ENCODE measurements around the gene KRT6A.

KRT6A gene

DNA sequence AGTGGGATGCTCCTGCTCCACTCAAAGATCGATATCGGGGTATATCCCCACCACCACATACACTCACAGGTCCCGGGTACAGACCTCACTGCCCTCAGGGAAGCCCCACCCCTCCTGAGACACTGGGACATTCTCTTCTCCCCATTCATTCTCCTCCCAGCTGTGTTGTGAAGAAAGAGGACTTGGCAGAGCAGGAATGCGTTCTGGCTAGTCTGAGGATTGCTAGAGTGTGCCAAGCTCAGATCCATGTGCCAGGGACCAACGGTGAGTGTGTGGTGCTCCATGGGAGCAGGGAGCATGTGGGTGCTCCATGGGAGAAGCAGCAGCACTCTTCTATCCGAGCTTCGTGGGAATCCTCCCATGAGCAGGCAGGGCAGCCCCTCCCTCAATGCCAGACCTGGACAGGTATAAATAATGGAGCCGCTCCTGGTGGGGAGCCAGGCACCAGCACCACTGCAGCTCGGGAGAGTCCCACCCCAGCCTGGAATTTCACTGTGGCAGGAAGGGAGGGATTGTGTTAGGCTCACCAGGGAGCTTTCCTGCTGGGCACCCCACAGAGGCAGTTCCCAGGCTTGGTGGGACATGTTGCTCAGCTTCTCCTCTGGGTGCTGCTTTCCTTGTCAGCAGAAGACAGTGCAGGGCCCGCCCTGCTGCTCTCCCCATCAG lies 29.4 kb upstream of the KRT6A start:
- no peak overlapping the region for H3K9ac ChIP-seq (ENCODE audit: low read length)
- H3K27me3 ChIP-seq (ENCODE audit: control insufficient read depth, insufficient read depth, low read length) = peaks cover 14% of the 10 kb centered on the region
- peaks cover 19% of the 10 kb centered on the region for H3K4me1 ChIP-seq (ENCODE audit: control insufficient read depth, insufficient read depth, low read length)
- no peaks in the 10 kb centered on the region for H3K36me3 ChIP-seq (ENCODE audit: control insufficient read depth, insufficient read depth, low read length)
- no peaks in the 10 kb centered on the region for H3K9me3 ChIP-seq (ENCODE audit: control insufficient read depth, low read length)
- no peak overlapping the region for H3K4me3 ChIP-seq (ENCODE audit: low read length)

- Histone ChIP-seq H3K36me3 (ENCODE audit: control insufficient read depth, insufficient read depth, low read length) (no peaks in the 10 kb centered on the region), H3K27me3 (ENCODE audit: control insufficient read depth, insufficient read depth, low read length) (peaks cover 14% of the 10 kb centered on the region), H3K9ac (ENCODE audit: low read length) (no peak overlapping the region), H3K4me3 (ENCODE audit: low read length) (no peak overlapping the region), H3K9me3 (ENCODE audit: control insufficient read depth, low read length) (no peaks in the 10 kb centered on the region), H3K4me1 (ENCODE audit: control insufficient read depth, insufficient read depth, low read length) (peaks cover 19% of the 10 kb centered on the region)
Observed at GRCh38 chr12:52521568-52522266, 28.7 kb upstream of the KRT6A start.

GRCh38 chr12:52521175-52521567 lies 28.1 kb upstream of the KRT6A start:
- H3K9ac ChIP-seq (ENCODE audit: low read length) = no peak overlapping the region
- no peaks in the 10 kb centered on the region for H3K36me3 ChIP-seq (ENCODE audit: control insufficient read depth, insufficient read depth, low read length)
- peaks cover 19% of the 10 kb centered on the region for H3K4me1 ChIP-seq (ENCODE audit: control insufficient read depth, insufficient read depth, low read length)
- H3K4me3 ChIP-seq (ENCODE audit: low read length) = no peak overlapping the region
- no peaks in the 10 kb centered on the region for H3K9me3 ChIP-seq (ENCODE audit: control insufficient read depth, low read length)
- H3K27me3 ChIP-seq (ENCODE audit: control insufficient read depth, insufficient read depth, low read length) = peaks cover 14% of the 10 kb centered on the region

- Histone ChIP-seq H3K4me3 (ENCODE audit: low read length) (no peak within 1 kb of the TSS), H3K27me3 (ENCODE audit: control insufficient read depth, insufficient read depth, low read length) (peaks cover 17% of the 10 kb centered on the region), H3K4me1 (ENCODE audit: control insufficient read depth, insufficient read depth, low read length) (peaks cover 19% of the 10 kb centered on the region), H3K9me3 (ENCODE audit: control insufficient read depth, low read length) (no peaks in the 10 kb centered on the region), H3K9ac (ENCODE audit: low read length) (no peak within 1 kb of the TSS), H3K36me3 (ENCODE audit: control insufficient read depth, insufficient read depth, low read length) (no peaks in the 10 kb centered on the region)
Observed at GRCh38 chr12:52519826-52520662, 27.0 kb upstream of the KRT6A start, which contains the start of gene KRT5. Gene KRT5, minus strand, starts transcription at chr12:52520394. Its CDS starts 98 bp downstream, at chr12:52520296.

DNA sequence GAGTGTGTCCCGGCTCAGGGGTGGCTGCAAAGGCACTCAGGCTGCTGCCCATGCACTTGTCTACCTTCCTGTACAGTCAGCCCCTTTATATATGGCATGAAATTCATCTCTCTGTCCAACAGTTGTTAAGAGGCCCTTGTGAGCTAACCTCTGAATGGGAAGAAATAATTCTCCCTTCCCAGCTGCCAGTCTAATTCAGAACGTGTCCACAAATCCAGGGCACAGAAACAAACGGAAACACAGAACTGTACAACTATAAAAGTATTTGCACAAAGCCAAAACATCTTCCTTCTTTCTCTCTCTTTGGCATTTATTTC lies 26.3 kb upstream of the KRT6A start:
- no peaks in the 10 kb centered on the region for H3K36me3 ChIP-seq (ENCODE audit: control insufficient read depth, insufficient read depth, low read length)
- peaks cover 19% of the 10 kb centered on the region for H3K4me1 ChIP-seq (ENCODE audit: control insufficient read depth, insufficient read depth, low read length)
- H3K4me3 ChIP-seq (ENCODE audit: low read length) = no peak overlapping the region
- no peak overlapping the region for H3K9ac ChIP-seq (ENCODE audit: low read length)
- H3K9me3 ChIP-seq (ENCODE audit: control insufficient read depth, low read length) = no peaks in the 10 kb centered on the region
- H3K27me3 ChIP-seq (ENCODE audit: control insufficient read depth, insufficient read depth, low read length) = peaks cover 17% of the 10 kb centered on the region

- Histone ChIP-seq H3K4me1 (ENCODE audit: control insufficient read depth, insufficient read depth, low read length) (peaks cover 19% of the 10 kb centered on the region), H3K4me3 (ENCODE audit: low read length) (no peak overlapping the region), H3K9me3 (ENCODE audit: control insufficient read depth, low read length) (no peaks in the 10 kb centered on the region), H3K27me3 (ENCODE audit: control insufficient read depth, insufficient read depth, low read length) (peaks cover 17% of the 10 kb centered on the region), H3K9ac (ENCODE audit: low read length) (no peak overlapping the region), H3K36me3 (ENCODE audit: control insufficient read depth, insufficient read depth, low read length) (no peaks in the 10 kb centered on the region)
Observed at GRCh38 chr12:52518574-52519386, 25.7 kb upstream of the KRT6A start.

- H3K36me3 ChIP-seq (ENCODE audit: control insufficient read depth, insufficient read depth, low read length) = no peaks in the 10 kb centered on the region
- peaks cover 18% of the 10 kb centered on the region for H3K4me1 ChIP-seq (ENCODE audit: control insufficient read depth, insufficient read depth, low read length)
- no peaks in the 10 kb centered on the region for H3K9me3 ChIP-seq (ENCODE audit: control insufficient read depth, low read length)
- H3K27me3 ChIP-seq (ENCODE audit: control insufficient read depth, insufficient read depth, low read length) = peaks cover 17% of the 10 kb centered on the region
- H3K9ac ChIP-seq (ENCODE audit: low read length) = no peak overlapping the region
- H3K4me3 ChIP-seq (ENCODE audit: low read length) = no peak overlapping the region
Observed at GRCh38 chr12:52517888-52518287, 24.8 kb upstream of the KRT6A start.

DNA sequence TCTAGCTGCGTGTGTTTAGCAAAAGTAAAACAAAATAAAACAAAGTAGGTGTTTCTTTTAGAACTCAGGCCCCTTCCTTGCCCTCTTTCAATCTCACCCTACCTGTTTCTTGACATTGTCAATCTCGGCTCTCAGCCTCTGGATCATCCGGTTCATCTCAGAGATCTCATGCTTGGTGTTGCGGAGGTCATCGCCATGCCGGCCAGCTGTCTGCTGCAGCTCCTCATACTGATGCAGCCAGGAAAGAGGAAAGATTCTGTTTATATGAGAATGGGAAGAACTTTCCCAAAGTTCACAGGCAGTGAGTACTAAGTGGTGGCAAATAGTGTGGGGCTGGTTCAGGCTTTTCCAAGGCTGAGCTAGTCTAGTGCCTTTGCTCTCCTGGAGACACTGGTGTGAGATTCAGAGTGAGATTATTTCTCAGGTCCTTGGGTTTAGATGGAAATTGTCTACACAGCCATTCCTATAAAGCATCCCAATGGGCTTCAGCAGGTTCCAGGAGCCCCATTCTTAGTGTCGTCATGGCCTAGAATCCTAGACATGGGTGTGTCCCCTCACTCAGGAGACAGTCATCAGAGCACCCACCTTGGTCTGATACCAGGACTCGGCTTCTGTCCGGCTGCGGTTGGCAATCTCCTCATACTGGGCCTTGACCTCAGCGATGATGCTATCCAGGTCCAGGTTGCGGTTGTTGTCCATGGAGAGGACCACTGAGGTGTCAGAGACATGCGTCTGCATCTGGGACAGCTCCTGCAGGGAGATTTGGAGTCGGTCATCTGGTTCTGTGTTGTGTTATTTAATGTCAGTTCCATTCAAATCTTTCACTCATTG lies 24.2 kb upstream of the KRT6A start:
- no peak overlapping the region for H3K4me3 ChIP-seq (ENCODE audit: low read length)
- no peaks in the 10 kb centered on the region for H3K36me3 ChIP-seq (ENCODE audit: control insufficient read depth, insufficient read depth, low read length)
- no peak overlapping the region for H3K9ac ChIP-seq (ENCODE audit: low read length)
- H3K4me1 ChIP-seq (ENCODE audit: control insufficient read depth, insufficient read depth, low read length) = peaks cover 11% of the 10 kb centered on the region
- no peaks in the 10 kb centered on the region for H3K9me3 ChIP-seq (ENCODE audit: control insufficient read depth, low read length)
- peaks cover 12% of the 10 kb centered on the region for H3K27me3 ChIP-seq (ENCODE audit: control insufficient read depth, insufficient read depth, low read length)

GRCh38 chr12:52515927-52516831 lies 23.1 kb upstream of the KRT6A start:
- Histone ChIP-seq H3K9me3 (ENCODE audit: control insufficient read depth, low read length) (no peaks in the 10 kb centered on the region), H3K4me1 (ENCODE audit: control insufficient read depth, insufficient read depth, low read length) (peaks cover 3% of the 10 kb centered on the region), H3K4me3 (ENCODE audit: low read length) (no peak overlapping the region), H3K9ac (ENCODE audit: low read length) (no peak overlapping the region), H3K36me3 (ENCODE audit: control insufficient read depth, insufficient read depth, low read length) (no peaks in the 10 kb centered on the region), H3K27me3 (ENCODE audit: control insufficient read depth, insufficient read depth, low read length) (peaks cover 3% of the 10 kb centered on the region)

- no peaks in the 10 kb centered on the region for H3K4me1 ChIP-seq (ENCODE audit: control insufficient read depth, insufficient read depth, low read length)
- H3K9ac ChIP-seq (ENCODE audit: low read length) = no peak overlapping the region
- H3K9me3 ChIP-seq (ENCODE audit: control insufficient read depth, low read length) = no peaks in the 10 kb centered on the region
- H3K27me3 ChIP-seq (ENCODE audit: control insufficient read depth, insufficient read depth, low read length) = peaks cover 3% of the 10 kb centered on the region
- H3K36me3 ChIP-seq (ENCODE audit: control insufficient read depth, insufficient read depth, low read length) = no peaks in the 10 kb centered on the region
- no peak overlapping the region for H3K4me3 ChIP-seq (ENCODE audit: low read length)
Observed at GRCh38 chr12:52515319-52515646, 22.2 kb upstream of the KRT6A start.

Measured in mucosa of stomach (tissue), 1 donor.